Stromal cell of bone marrow (primary cell): ENCODE results near the gene ATP12A.
"Not testable (repeated sequence)": the region's sequence is repeated elsewhere in the genome, so short reads cannot be mapped to it uniquely, and the experiment has no call there.

Experiments
- DNase-seq: peaks from one replicate; pipeline ENCODE4 v3.0.0-alpha.2; 2012; ENCODE audit warnings: low read depth

The ATP12A gene

DNA sequence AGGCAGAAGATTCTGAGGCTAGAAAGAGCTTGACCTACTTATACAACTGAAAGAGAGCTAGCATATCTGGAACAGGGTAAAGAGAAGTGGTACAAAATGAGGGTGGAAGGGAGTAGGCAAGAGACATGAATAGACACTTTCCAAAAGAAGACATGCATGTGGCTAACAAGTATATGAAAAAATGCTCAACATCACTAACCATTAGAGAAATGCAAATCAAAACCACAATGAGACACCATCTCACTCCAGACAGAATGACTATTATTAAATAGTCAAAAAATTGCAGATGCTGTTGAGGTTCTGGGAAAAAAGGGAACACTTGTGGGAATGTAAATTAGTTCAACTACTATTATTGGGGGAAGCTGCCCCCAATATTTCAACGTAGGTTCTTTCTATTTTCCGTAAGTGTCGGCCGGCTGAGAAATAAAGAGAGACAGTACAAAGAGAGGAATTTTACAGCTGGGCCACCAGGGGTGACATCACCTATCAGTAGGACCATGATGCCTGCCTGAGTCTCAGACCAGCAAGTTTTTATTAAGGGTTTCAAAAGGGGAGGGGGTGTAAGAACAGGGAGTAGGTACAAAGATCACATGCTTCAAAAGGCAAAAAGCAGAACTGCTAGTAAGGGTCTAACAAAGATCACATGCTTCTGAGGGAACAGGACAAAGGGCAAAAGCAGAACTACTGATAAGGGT lies 50.8 kb downstream of the ATP12A start:
- not testable (repeated sequence) for DNase-seq

DNA sequence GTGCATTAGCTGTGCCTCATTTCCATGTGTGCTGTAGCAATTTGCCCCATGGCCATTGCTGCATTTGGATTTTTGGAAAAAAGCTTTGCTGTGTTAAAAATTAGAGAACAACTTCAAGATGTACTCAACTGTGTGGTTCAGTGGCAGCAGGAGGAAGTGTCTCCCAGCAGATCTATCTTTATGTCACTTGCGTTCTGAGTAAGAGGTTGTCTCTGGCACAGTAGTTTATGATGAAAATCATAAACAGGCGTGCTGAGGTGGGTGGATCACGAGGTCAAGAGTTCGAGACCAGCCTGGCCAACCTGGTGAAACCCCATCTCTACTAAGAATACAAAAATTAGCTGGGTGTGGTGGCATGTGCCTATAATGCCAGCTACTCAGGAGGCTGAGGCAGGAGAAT lies 54.7 kb downstream of the ATP12A start:
- DNase-seq, result no peak

DNA sequence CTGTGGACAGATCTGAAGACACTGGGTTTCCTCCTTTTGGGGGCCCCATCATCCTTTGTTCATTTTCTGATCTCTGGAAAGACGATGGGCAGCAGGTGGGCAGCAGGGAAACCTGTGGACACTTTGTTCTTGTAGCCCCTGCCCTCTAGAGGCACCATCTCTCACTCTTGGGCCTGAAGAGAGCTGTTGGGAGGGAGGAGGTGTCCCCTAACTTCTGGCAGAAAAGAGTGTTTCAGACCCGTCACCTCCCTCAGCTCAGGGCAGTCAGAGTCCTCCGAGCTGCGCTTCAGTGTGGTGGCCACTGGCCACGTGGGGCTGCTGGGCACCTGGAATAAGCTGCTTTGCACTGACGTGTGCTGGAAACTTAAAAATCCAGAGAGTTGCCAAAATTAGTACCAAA lies 56.8 kb downstream of the ATP12A start:
- no peak for DNase-seq

DNA sequence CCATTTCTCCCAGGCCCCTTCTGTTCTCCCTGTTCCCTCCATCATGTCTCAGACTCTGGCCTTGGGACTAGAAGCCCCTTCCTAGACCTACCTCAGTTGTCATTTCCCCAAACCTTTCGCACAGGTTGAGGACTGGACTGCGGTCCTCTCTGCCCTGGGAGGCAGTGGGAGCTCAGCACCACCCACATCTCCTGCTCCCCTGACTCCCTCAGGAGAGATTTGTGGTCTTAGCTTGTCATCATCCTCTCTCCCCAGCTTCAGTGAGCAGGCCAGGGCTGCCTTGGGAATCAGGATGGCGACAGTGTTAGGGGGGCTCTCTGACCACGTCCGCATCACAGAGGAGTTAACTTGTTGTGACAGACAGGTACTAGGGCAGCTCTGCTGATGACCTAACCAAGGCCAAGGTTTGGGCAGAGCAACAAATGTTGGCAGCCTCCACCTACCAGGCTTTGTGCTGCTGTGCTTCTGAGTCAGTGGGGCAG lies 58.2 kb downstream of the ATP12A start:
- DNase-seq, result no peak

DNA sequence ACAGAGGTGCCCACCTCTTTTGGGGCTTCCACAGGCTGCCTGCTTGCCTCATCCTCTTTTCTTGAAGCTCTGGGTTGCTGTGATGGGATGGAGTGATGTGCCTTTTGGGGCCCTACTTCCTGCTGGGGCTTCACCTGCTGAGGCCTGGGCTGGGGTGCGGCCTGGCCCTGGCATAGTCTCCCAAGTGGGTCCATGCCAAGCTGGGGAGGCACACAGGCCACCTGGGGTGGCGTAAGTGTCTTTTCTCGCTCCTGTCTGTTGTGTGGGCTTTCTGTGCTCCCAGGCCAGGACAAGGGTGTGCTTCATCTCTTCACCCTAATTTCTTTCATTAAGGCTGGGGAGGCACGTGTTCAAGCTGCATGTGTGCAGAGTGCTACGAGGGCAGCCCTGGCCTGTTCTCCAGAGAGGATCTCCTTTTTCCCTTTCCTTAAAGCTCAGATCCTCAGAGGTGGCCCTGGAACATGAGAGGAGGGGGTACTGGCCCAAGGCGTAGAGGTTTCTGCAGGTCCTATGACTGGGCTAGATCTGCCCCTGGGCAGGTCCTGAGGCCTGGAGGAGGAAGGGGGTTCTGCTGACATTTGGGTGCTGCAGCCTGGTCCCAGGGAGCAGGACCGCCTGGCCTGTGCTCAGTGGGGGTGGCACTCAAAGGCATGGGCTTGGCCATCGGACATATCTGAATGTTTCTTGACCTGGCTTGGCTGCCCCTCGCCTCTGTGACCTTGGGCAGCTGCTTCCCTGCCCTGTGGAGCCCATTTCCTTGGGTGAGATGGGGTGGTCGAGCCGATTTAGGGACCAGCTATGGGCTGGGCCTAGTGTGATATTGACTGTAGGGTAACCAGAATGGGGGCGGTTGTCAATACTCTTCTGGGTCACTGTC lies 60.0 kb downstream of the ATP12A start:
- no peak for DNase-seq

DNA sequence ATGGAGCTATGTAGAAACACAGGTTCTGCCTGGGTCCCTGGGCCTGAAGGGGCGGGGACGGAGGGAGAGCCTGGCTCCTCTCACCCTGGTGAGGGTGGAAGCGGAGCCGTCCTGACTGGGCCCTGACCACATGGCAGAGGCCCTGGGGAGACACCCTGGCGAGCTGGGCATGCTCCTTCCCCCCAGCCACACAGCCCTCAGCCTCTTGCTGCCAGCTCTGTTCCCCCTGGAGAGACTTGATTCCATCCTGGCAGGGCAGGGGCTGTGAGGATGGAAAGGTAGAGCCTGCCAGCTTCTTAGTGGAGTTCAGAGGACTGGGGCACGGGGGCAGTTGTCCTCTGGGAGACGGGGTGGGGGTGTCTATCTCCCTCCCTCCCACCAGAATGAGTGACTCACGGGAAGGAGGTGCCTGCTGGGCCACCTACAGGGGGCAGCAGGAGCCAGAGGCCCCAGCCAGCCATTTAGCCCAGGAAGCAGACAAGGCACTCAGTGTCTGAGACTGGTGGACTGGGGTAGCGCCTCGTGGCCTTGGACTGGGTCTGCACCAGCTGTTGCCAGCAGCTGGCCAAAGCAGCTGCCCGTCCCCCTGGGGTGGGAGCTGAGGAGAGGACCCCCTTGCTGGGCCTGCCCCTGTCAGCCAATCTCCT lies 60.9 kb downstream of the ATP12A start:
- no peak for DNase-seq

DNA sequence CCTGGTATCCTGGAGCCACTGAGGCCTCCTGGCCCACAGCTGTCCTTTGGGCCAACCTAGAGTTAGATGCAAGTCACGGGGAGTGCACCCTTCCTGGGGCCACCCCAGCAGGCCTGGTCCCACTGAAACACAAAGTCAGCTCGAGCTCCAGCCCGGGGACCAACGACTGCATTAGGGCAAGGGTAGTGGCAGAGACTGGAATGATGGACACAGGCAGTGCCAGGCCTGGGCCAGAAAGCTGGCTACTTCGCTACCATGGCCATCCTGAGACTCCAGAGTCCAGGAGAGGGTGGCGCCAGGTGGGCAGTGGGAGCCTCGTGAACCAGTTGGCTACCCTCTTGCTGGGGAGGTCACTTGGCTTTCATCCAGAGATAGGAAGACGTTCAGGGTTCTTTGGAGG lies 61.6 kb downstream of the ATP12A start:
- DNase-seq, result no peak

DNA sequence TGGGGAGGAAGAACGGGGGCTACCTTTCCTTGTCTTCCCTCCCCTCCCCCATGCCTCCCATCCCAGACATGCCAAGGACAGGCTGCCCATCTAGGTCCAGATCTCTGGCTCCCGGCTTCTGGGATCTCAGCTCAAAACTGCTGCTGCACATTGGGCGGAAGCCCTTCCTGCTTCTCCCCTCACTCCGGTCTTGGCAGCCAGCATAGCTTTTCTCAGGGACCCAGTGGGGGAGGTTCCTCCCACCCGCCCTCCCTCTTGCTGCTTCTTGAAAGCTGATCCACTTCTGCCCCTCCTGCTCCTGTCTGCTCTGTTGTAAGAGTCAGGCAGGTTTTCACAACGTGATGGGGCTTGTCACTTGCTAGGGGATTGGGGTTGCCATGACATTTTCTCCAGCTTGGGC lies 62.1 kb downstream of the ATP12A start:
- no peak for DNase-seq

DNA sequence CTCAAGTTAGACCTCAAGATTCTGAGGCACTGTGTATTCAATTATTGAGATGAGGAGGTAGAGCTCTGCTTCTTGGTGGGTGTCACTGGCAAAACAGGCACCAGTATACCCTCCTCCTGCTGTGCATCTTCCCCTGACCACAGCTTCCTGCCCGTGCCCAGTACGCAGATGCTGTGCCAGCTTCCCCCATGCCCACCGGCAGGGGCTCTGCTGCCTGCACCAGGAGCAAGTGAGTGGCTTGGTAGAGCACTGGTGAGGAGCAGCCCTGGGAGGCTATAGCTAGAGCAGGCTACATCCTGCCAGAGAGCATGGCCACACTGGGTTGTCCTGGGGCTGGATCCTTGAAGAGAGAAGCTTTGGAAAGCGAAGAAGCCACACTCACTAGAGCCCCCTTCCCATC lies 62.8 kb downstream of the ATP12A start:
- no peak for DNase-seq

DNA sequence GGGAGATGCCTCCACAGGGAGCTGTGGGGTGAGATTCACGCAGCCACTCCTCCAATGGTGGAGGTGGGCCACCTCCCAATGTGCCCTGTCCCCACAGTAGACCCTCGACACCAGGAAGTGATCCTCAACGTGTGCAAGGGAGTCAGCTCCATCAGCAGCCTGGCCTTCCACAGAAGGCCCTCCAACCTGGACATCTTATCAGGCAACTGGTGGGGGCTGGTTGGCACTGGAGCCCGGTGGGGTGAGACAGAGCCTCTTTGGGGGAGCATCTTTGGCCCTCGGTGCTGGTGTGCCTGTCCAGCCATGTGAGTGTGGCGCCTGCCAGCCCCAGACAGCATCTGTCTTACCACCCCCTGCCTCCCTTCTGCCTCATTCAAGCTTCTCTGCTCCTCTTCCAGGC lies 64.0 kb downstream of the ATP12A start:
- DNase-seq, result no peak

DNA sequence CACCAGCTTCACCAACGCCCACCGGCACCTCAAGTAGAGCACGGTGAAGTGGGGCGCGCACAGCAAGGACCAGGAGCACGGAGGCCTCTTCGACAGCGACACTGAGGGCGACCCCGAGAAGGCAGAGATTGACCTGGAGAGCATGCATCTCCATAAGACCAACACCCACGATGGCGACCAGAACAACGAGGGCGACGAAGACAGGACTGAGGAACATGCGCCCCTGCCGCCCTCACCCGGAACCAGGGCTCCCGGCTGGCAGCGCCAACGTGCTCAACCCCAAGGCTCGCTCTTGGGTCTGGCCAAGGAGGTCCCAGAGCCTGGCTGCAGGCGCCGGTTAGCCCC lies 65.3 kb downstream of the ATP12A start:
- no peak for DNase-seq

DNA sequence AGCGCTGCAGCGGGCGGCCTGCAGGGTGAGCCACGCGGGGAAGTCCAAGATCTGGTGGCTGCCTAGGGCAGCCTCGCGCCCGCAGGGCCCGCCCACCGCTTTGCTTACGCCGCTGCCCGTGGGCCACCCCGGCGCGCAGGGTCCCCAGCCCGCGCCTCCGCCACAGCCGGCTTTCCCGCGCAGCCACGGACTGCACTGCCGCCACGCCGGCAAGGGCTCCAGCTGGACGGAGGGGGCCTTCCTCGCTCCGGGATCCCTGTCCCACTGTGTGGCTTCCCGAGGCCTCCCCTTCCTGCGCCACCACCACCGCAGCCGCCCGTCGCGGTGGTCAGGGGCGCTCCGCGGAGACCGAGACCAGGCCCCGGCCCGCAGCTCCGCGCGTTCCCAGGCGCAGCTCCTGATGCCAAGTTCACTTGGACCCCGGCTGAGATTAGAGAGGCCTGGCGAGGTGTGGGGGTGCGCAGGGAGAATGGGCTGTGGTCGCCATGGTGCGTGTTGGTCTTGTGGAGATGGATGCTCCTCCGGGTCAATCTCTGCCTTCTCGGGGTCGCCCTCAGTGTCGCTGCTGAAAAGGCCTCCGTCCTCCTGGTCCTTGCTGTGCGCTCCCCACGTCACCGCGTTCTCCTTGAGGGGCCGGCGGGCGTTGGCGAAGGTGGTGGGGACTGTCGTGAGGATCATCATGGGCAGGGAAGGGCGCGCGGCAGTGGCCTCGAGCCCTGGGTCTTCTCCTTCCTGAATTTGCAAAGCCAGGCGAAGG lies 65.8 kb downstream of the ATP12A start:
- no peak for DNase-seq

DNA sequence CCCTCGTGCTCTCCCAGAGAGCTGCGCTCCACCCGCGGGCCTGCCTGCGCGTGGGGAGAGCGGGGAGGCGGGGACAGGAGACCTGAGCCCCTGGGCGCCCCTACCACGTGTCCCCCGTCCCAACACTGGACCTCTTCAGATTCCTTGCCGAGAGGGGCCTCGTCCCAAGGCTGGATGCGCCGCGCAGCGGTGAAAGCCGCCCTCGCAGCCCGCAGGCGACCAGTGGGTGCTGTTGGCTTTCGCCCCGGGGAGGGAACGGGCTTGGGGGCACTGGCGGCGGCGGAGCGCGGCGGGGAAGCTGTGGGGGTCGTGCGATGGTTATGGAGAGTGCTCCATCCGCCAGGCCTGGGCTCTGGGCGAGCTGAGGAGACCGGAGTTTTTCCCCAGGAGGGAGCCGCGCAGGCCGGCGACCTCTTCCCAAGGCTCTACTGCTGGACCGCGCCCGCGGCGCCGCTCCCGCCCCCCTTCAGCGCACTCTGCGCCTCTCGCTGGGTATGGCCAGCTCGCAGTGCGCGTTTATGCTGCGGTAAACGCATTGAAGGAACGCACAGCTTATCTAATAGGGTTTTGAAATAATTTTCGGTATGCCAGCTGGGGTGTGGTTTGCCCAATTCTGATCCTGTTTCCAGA lies 66.5 kb downstream of the ATP12A start:
- no peak for DNase-seq

DNA sequence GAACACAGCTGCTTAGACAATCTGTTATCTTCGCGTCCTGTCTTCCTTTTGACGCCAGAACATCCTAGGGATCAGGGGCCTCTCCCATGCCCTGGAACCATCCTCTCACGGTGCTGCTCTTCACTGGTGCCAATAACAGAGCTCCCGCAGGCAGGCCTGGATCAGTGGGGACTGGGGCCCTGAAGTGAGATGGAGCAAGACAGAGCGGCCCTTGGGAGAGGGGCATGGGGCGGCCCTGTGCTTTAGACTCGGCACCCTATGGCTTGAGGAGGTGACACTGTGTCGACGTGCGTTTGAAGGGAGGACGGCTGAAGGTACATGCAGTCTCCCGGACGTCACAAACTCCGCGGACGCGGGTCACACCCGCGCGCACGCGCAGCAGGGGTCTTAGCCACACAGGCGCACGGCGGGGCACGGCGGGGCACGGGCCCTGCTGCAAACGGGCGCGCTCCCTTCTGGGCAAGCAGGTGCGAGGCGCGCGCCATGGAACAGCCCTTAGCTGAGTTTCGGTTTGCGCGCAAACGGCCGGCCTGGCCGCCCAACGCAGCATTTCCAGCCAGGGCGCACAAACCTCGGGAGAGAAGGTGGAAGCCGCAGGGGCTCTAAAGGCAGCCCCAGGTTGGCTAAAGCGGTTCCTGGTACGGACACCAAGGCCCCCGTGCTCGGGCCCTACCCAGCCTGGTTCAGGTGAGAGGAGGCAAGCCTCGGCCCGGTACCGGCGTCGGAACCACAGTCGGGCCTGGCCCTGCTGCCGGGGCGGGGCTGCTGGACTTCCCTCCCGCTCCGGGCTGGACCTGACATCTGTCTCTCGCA lies 67.2 kb downstream of the ATP12A start:
- no peak for DNase-seq

DNA sequence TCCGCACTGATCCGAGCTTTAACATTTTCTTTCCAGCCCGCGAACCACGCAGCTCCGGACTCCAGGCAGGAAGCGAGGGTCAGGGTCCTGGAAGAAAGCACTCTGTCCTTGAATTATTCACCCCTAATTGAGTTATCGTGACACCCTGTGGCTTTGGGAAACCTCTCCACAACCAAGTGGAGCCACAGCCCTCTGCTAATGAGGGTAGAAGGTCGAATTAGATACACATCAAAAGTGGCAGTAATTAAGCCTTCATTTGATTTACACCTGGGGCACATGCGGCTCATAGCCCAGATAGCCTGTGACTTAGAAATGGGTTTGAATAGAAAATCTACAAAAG lies 67.8 kb downstream of the ATP12A start:
- DNase-seq, result no peak

DNA sequence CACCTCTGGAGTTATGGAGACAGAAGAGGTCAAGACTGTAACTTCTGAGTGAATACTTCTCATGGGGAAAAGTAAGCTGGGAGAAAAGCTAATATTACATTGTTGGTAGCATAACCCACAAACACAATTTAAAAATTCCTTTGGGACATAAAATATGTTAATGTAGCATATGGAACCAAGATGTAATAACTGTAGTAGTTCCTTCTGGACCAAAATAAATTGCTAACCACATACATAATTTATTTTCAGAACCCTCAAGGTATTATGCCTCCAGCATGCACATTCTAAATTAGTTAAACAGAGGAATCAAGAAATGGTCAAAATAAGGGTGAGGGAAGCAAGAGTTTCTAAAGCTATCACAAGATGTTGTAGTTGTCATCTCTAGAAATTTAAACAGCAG lies 79.0 kb downstream of the ATP12A start:
- no peak for DNase-seq
